Adrenal gland (tissue), 12 donors: ENCODE results near the gene C9. TPM values are rescaled to one million over a fixed set of nuclear protein-coding genes. Genes with fewer than 3 reads are reported as not detected.

ENCODE experiments used
- DNase-seq, 7 donors: peaks; one replicate each; pipeline ENCODE4 v3.0.0-alpha.2; 2019 to 2020
- H3K27ac ChIP-seq, 5 donors: fragments of 200-600 bp; sonication (generic) in 4 of 5; 1 replicate in 3 of 5; 2 replicates in 2 of 5; pipeline versions ENCODE4 v1.5.1 to v1.8.0; 2016 to 2020; ENCODE audit warnings: mild to moderate bottlenecking in 1 of 5
- H3K27me3 ChIP-seq: fragments of 200-600 bp; 2 replicates; pipeline ENCODE4 v1.8.0; 2021
- H3K36me3 ChIP-seq, 2 donors: fragments of 200-600 bp; replicated peaks in 1 of 2; 1 replicate in 1 of 2; 2 replicates in 1 of 2; pipeline versions ENCODE4 v1.5.1 to v1.8.0; 2018 to 2022
- H3K4me1 ChIP-seq, 2 donors: fragments of 200-600 bp; replicated peaks in 1 of 2; 1 replicate in 1 of 2; 2 replicates in 1 of 2; pipeline versions ENCODE4 v1.5.1 to v1.8.0; 2018 to 2021
- H3K4me3 ChIP-seq, 4 donors: fragments of 200-600 bp; sonication (generic) in 3 of 4; one replicate each; pipeline ENCODE4 v1.5.1; 2016 to 2018
- H3K9me3 ChIP-seq, 3 donors: fragments of 200-600 bp; sonication (generic) in 1 of 3; replicated peaks in 1 of 3; 1 replicate in 2 of 3; 2 replicates in 1 of 3; pipeline versions ENCODE4 v1.5.1 to v1.8.0; 2016 to 2021
- CTCF ChIP-seq, 6 experiments: fragments of 450-650 bp in 4 of 6; fragments of 200-600 bp in 2 of 6; sonication (generic) in 1 of 6; IDR thresholded peaks; 1 replicate in 5 of 6; 2 replicates in 1 of 6; pipeline versions ENCODE4 v1.5.1 to v1.8.0; 2016 to 2021; ENCODE audit warnings: antibody characterized with exemption in 6 of 6, mild to moderate bottlenecking in 2 of 6, moderate library complexity in 1 of 6
- POLR2A ChIP-seq, 2 donors: fragments of 450-650 bp; IDR thresholded peaks; one replicate each; pipeline ENCODE4 v1.6.1; 2017; ENCODE audit warnings: antibody characterized with exemption in 2 of 2, mild to moderate bottlenecking in 2 of 2, moderate library complexity in 1 of 2
- WGBS, 4 donors: extraction: QIAGEN DNeasy Blood & Tissue Kit in 2 of 4; methylation state at CpG; one replicate each; pipeline versions ENCODE4 v1.1.5 to v1.1.7; 2013 to 2017; 5-methylcytosine and 5-hydroxymethylcytosine counted together
- intact Hi-C, 2 donors: fragments of 100-400 bp; cut with DNase I; formaldehyde crosslinking; loops; one replicate each; pipeline versions ENCODE4 v1.14.1 to v1.15.0; 2022 to 2023
- polyA plus RNA-seq, 3 donors: library from polyadenylated mRNA; stranded (reverse); fragments of 200-250 nt in 2 of 3; fragments of 350-450 nt in 1 of 3; fragmentation: Illumina TruSeq in 1 of 3; extraction: RNeasy Lipid Tissue Mini Kit (QIAGEN cat#74804) in 1 of 3; gene quantifications; one replicate each; pipeline ENCODE4 v1.2.3, GENCODE V29; 2013 to 2014
- total RNA-seq, 9 donors: library from RNA; depleted of rRNA in 4 of 9; stranded (reverse); fragments of >200 nt in 4 of 9; fragments of 120-200 nt in 1 of 9; fragmentation: NEBNext Ultra II Directional in 1 of 9; extraction: Animal tissue kit (Norgen Biotek cat#: 25700) in 1 of 9; gene quantifications; one replicate each; pipeline versions ENCODE4 v1.1.0 to v1.2.4, GENCODE V29; 2013 to 2023
- donor health status: healthy with polysubstance abuse.
- donor health status: Bipolar disorder and iron deficiency.
- donor health status: DM: yes; HTN: yes; CAD: no.
- donor health status: DM: no; HTN: no; CAD: no.
- donor health status: DM: no; HTN: no; CAD: no.
- donor health status: DM: yes; HTN: yes; CAD: no.

The C9 gene
- total and polyA plus RNA-seq, 12 donors = 0.07 to 0.54 (median 0.40) TPM; not detected in 5

- H3K36me3 ChIP-seq = peaks cover 0 to 11% of the 10 kb centered on the region in 2 donors
- WGBS, 4 donors = 33 to 45% (median 36%) methylated on average over 5 of the region's 5 CpGs
- H3K4me3 ChIP-seq = no peak overlapping the region
- peaks cover 52 to 79% of the 10 kb centered on the region in 2 donors for H3K4me1 ChIP-seq
- DNase-seq = no peak
- no peaks in the 10 kb centered on the region for H3K27me3 ChIP-seq
- H3K9me3 ChIP-seq = no peaks in the 10 kb centered on the region
- peak overlapping the region in 4 of 5 donors; percentile 58 to 90 (median 83) for H3K27ac ChIP-seq
- TF ChIP-seq POLR2A (IDR thresholded peaks at IDR 0.05) = no peak
- TF ChIP-seq CTCF (IDR thresholded peaks at IDR 0.05) = no peak
- intact Hi-C loops = no loop called here
Observed at GRCh38 chr5:39400713-39401578, 36.7 kb upstream of the C9 start.

GRCh38 chr5:39399135-39400036 lies 35.1 kb upstream of the C9 start:
- DNase-seq = peak in 5 of 7 donors; percentile 37 to 78 (median 70)
- H3K9me3 ChIP-seq = no peaks in the 10 kb centered on the region
- H3K36me3 ChIP-seq = peaks cover 0 to 11% of the 10 kb centered on the region in 2 donors
- no peak overlapping the region for H3K4me3 ChIP-seq
- no peak for TF ChIP-seq CTCF (IDR thresholded peaks at IDR 0.05)
- peak in 1 of 2 donors; percentile 52 for TF ChIP-seq POLR2A (IDR thresholded peaks at IDR 0.05)
- peak overlapping the region; percentile 50 to 90 (median 81) for H3K27ac ChIP-seq
- 46 to 72% (median 58%) methylated on average over 1 of the region's 1 CpG for WGBS, 4 donors
- intact Hi-C loops = no loop called here
- H3K27me3 ChIP-seq = no peaks in the 10 kb centered on the region
- H3K4me1 ChIP-seq = peaks cover 53 to 83% of the 10 kb centered on the region in 2 donors

- no peak for TF ChIP-seq POLR2A (IDR thresholded peaks at IDR 0.05)
- no peak for TF ChIP-seq CTCF (IDR thresholded peaks at IDR 0.05)
- Histone ChIP-seq H3K9me3 (no peaks in the 10 kb centered on the region), H3K36me3 (peaks cover 0 to 34% of the 10 kb centered on the region in 2 donors), H3K27ac (peak overlapping the region in 2 of 5 donors; percentile 7 to 90), H3K4me3 (no peak overlapping the region), H3K4me1 (peaks cover 37 to 75% of the 10 kb centered on the region in 2 donors), H3K27me3 (no peaks in the 10 kb centered on the region)
- 75 to 88% (median 81%) methylated on average over 3 of the region's 3 CpGs for WGBS, 4 donors
- no peak for DNase-seq
- intact Hi-C loops = no loop called here
Observed at GRCh38 chr5:39396843-39397242, 32.5 kb upstream of the C9 start.

- DNase-seq = no peak
- Histone ChIP-seq H3K9me3 (no peaks in the 10 kb centered on the region), H3K36me3 (peaks cover 0 to 46% of the 10 kb centered on the region in 2 donors), H3K4me1 (peaks cover 32 to 64% of the 10 kb centered on the region in 2 donors), H3K27me3 (no peaks in the 10 kb centered on the region), H3K4me3 (no peak overlapping the region), H3K27ac (peak overlapping the region in 2 of 5 donors; percentile 50 to 61)
- intact Hi-C loops = no loop called here
- no peak for TF ChIP-seq POLR2A (IDR thresholded peaks at IDR 0.05)
- no peak for TF ChIP-seq CTCF (IDR thresholded peaks at IDR 0.05)
Observed at GRCh38 chr5:39395521-39395920, 31.2 kb upstream of the C9 start.
